Endothelial cell of umbilical vein (primary cell): ENCODE measurements around the gene BAZ1B. TPM values are rescaled to one million over a fixed set of nuclear protein-coding genes. Genes with fewer than 3 reads are reported as not detected.

Source experiments
- BruUV-seq: library from RNA; stranded (reverse); fragments of 400-500 nt; replicated peaks from 2 replicates; lab custom pipeline; 2021; lab: Mats Ljungman, UMichigan
- CTCF ChIA-PET: fragments of 300-600, 350-600 bp; sonication (Branson Sonifier 250); formaldehyde crosslinking; loops from one replicate; lab custom pipeline; 2021; ENCODE audit warnings: antibody characterized with exemption, inconsistent platforms; lab: Charles Lee
- POLR2A ChIA-PET: fragments of 300-600, 350-600 bp; sonication (Branson Sonifier 250); formaldehyde crosslinking; loops from one replicate; lab custom pipeline; 2021; ENCODE audit warnings: antibody characterized with exemption, inconsistent platforms; lab: Charles Lee
- DNase-seq: peaks from one replicate; pipeline ENCODE4 v3.0.0-alpha.2; 2011; ENCODE audit warnings: low read depth, low spot score
- FAIRE-seq: peaks from 2 replicates; lab custom pipeline; 2011; peaks lifted over from hg19 to GRCh38; lab: Jason Lieb, UNC
- H2AFZ ChIP-seq: 2 replicates; pipeline ENCODE4 v1.6.0; 2012; ENCODE audit warnings: low read depth, low read length, control low read depth, inconsistent platforms
- H3K27ac ChIP-seq: 2 replicates; pipeline ENCODE4 v1.5.1; 2011; ENCODE audit warnings: low read depth, mild to moderate bottlenecking, control low read depth, low read length, moderate library complexity; ENCODE audit not compliant: insufficient read depth
- H3K27me3 ChIP-seq, 2 experiments: 2 replicates each; pipeline versions ENCODE4 v1.6.0 to v1.6.1; 2011; ENCODE audit warnings: low read length in 2 of 2, mixed read lengths in 1 of 2; ENCODE audit not compliant: control insufficient read depth in 2 of 2, insufficient read depth in 2 of 2
- H3K36me3 ChIP-seq, 2 experiments: 2 replicates in 1 of 2; 3 replicates in 1 of 2; pipeline ENCODE4 v1.5.1; 2011; ENCODE audit warnings: low read length in 2 of 2, mild to moderate bottlenecking in 1 of 2, moderate library complexity in 1 of 2; ENCODE audit not compliant: control insufficient read depth in 2 of 2, insufficient read depth in 2 of 2; ENCODE audit errors: extremely low read depth in 1 of 2
- H3K4me1 ChIP-seq: 3 replicates; pipeline ENCODE4 v1.5.1; 2011; ENCODE audit warnings: mild to moderate bottlenecking, low read length; ENCODE audit not compliant: control insufficient read depth, insufficient read depth; ENCODE audit errors: extremely low read depth
- H3K4me2 ChIP-seq: 2 replicates; pipeline ENCODE4 v1.6.1; 2011; ENCODE audit warnings: low read length, control low read depth, mixed read lengths; ENCODE audit not compliant: insufficient read depth
- H3K4me3 ChIP-seq, 3 experiments: fragments of 200-600 bp in 1 of 3; sonication (generic), shearing (Covaris generic) in 1 of 3; replicated peaks in 1 of 3; 2 replicates each; pipeline ENCODE4 v1.5.1; 2011 to 2016; ENCODE audit warnings: control low read depth in 3 of 3, low read length in 3 of 3, mild to moderate bottlenecking in 2 of 3, inconsistent platforms in 1 of 3, low read depth in 1 of 3, moderate library complexity in 1 of 3; ENCODE audit not compliant: insufficient read depth in 1 of 3
- H3K79me2 ChIP-seq: 2 replicates; pipeline ENCODE4 v1.6.0; 2012; ENCODE audit warnings: low read length, inconsistent platforms; ENCODE audit not compliant: control insufficient read depth, insufficient read depth
- H3K9ac ChIP-seq: replicated peaks from 2 replicates; pipeline ENCODE3; 2011; ENCODE audit warnings: low read length, control low read depth; ENCODE audit not compliant: insufficient read depth; ENCODE audit errors: extremely low read depth
- H3K9me1 ChIP-seq: replicated peaks from 3 replicates; pipeline ENCODE4 v1.6.0; 2011; ENCODE audit warnings: mild to moderate bottlenecking, low read length; ENCODE audit not compliant: control insufficient read depth, insufficient read depth; ENCODE audit errors: extremely low read depth
- H3K9me3 ChIP-seq: replicated peaks from 2 replicates; pipeline ENCODE4 v1.5.1; 2012; ENCODE audit warnings: low read length, inconsistent platforms; ENCODE audit not compliant: control insufficient read depth, insufficient read depth
- H4K20me1 ChIP-seq: replicated peaks from 2 replicates; pipeline ENCODE3; 2011; ENCODE audit warnings: mild to moderate bottlenecking, low read length; ENCODE audit not compliant: control insufficient read depth, insufficient read depth; ENCODE audit errors: extremely low read depth
- CTCF ChIP-seq, 2 donors: IDR thresholded peaks; 1 replicate in 1 of 2; 2 replicates in 1 of 2; pipeline ENCODE4 v1.5.1; 2011; ENCODE audit warnings: low read length in 2 of 2, mild to moderate bottlenecking in 2 of 2, moderate library complexity in 2 of 2, control low read depth in 1 of 2, inconsistent platforms in 1 of 2, low read depth in 1 of 2; ENCODE audit not compliant: insufficient read depth in 1 of 2; ENCODE audit errors: extremely low read depth in 1 of 2
- EZH2 ChIP-seq: IDR thresholded peaks from 2 replicates; pipeline ENCODE4 v1.6.1; 2012; ENCODE audit warnings: borderline replicate concordance, low read depth, mild to moderate bottlenecking, moderate library complexity, low read length, inconsistent platforms; ENCODE audit not compliant: severe bottlenecking
- FOS ChIP-seq: IDR thresholded peaks from 2 replicates; pipeline ENCODE4 v1.6.1; 2011; ENCODE audit warnings: mild to moderate bottlenecking, low read length, moderate library complexity, borderline replicate concordance; ENCODE audit not compliant: insufficient read depth
- GATA2 ChIP-seq: IDR thresholded peaks from 2 replicates; pipeline ENCODE4 v1.7.0; 2011; ENCODE audit warnings: low read depth, mild to moderate bottlenecking, moderate library complexity, mixed read lengths, low read length; ENCODE audit not compliant: insufficient read length, insufficient read depth
- JUN ChIP-seq: IDR thresholded peaks from 2 replicates; pipeline ENCODE4 v1.6.1; 2011; ENCODE audit warnings: borderline replicate concordance, low read depth; ENCODE audit not compliant: insufficient read length, insufficient read depth
- MAX ChIP-seq: IDR thresholded peaks from 2 replicates; pipeline ENCODE4 v1.6.1; 2011; ENCODE audit not compliant: insufficient read depth, insufficient read length
- MYC ChIP-seq: IDR thresholded peaks from one replicate; pipeline ENCODE4 v1.6.1; 2011; ENCODE audit warnings: mild to moderate bottlenecking, low read depth, low read length
- POLR2A ChIP-seq: IDR thresholded peaks from 2 replicates; pipeline ENCODE4 v1.6.1; 2012; ENCODE audit warnings: low read depth, mild to moderate bottlenecking, control low read depth, low read length
- POLR2AphosphoS5 ChIP-seq: IDR thresholded peaks from 2 replicates; pipeline ENCODE4 v1.6.1; 2012; ENCODE audit warnings: low read depth, mild to moderate bottlenecking, control low read depth, low read length, moderate library complexity; ENCODE audit not compliant: insufficient read depth
- dilution Hi-C: fragments of 300-500 bp; cut with MboI; formaldehyde crosslinking; loops from one replicate; pipeline ENCODE4 v1.15.0; 2019; ENCODE audit warnings: low sequenced_read_pairs; ENCODE audit not compliant: extremely low pct_ligation_motif_present
- intact Hi-C: fragments of 100-400 bp; cut with micrococcal nuclease; formaldehyde crosslinking; loops from one replicate; pipeline ENCODE4 v1.10.0; 2022
- polyA plus RNA-seq, 4 experiments: library from polyadenylated mRNA; depleted of rRNA in 3 of 4; stranded (reverse) in 3 of 4; unstranded in 1 of 4; fragments of >200 nt; gene quantifications; 2 replicates each; pipeline versions ENCODE4 v1.2.1 to v1.2.3, GENCODE V29; 2011 to 2012; ENCODE audit warnings: missing spikeins in 1 of 4
- total RNA-seq: library from RNA; stranded (reverse); gene quantifications from 2 replicates; pipeline ENCODE4 v1.2.3, GENCODE V29; 2021

The BAZ1B gene
- total and polyA plus RNA-seq, 2 donors (not counting 3 experiments of a cell fraction or from before 2014, with no cell fraction given) = 16.2 to 74.7 TPM

- Histone ChIP-seq H3K9me1 (no peaks in the 10 kb centered on the region), H3K9me3 (no peaks in the 10 kb centered on the region), H4K20me1 (peaks cover 6% of the 10 kb centered on the region), H3K4me2 (no peak overlapping the region), H3K27ac (no peak overlapping the region), H3K4me3 (no peak overlapping the region), H3K4me1 (no peaks in the 10 kb centered on the region), H3K36me3 (peaks cover 35 to 53% of the 10 kb centered on the region in 2 experiments), H3K9ac (no peak overlapping the region), H2AFZ (no peak overlapping the region), H3K27me3 (no peaks in the 10 kb centered on the region), H3K79me2 (peaks cover 6% of the 10 kb centered on the region)
- ChIA-PET POLR2A (no interaction called here), CTCF (interaction anchor here (1.0 to 2.8 kb wide), 2 partner anchors 107 to 125 kb away, joined by 4 to 11 read pairs; no protein-coding TSS in a partner anchor)
- intact Hi-C loops = no loop called here
- no peak for DNase-seq
- TF ChIP-seq MAX (no peak), CTCF (IDR thresholded peaks at IDR 0.05; ENCODE audit: extremely low read depth in 1 of 2, insufficient read depth in 1 of 2, low read depth in 1 of 2, low read length in 2 of 2) (no peak), POLR2AphosphoS5 (no peak), JUN (no peak), FOS (no peak), MYC (no peak), GATA2 (no peak), POLR2A (no peak), EZH2 (no peak)
- FAIRE-seq = no peak
- dilution Hi-C loops = no loop called here
- BruUV-seq = no TSS peak
Measured at GRCh38 chr7:73449422-73449821, 72.7 kb downstream of the BAZ1B start.
